Smooth muscle cell (in vitro differentiated cells): Measurements from ENCODE around the gene MDN1. TPM values are rescaled to one million over a fixed set of nuclear protein-coding genes. Genes with fewer than 3 reads are reported as not detected.

Source experiments
- DNase-seq: peaks from one replicate; lab custom pipeline; 2025; ENCODE audit not compliant: unreplicated experiment; lab: John Stamatoyannopoulos, UW
- H2AFZ ChIP-seq: fragments of 200-600 bp; sonication (generic); 2 replicates; pipeline ENCODE4 v1.6.0; 2016; ENCODE audit warnings: antibody characterized with exemption, low read depth, mild to moderate bottlenecking
- H3F3A ChIP-seq: fragments of 200-600 bp; sonication (generic); 2 replicates; pipeline ENCODE4 v1.6.0; 2017; ENCODE audit warnings: antibody characterized with exemption, low read depth
- H3K27ac ChIP-seq: fragments of 200-600 bp; sonication (generic); 2 replicates; pipeline ENCODE4 v1.5.1; 2016; ENCODE audit warnings: low read depth, mild to moderate bottlenecking
- H3K27me3 ChIP-seq: fragments of 200-600 bp; sonication (generic); 2 replicates; pipeline ENCODE4 v1.6.1; 2016; ENCODE audit warnings: low read depth, mild to moderate bottlenecking
- H3K36me3 ChIP-seq: fragments of 200-600 bp; sonication (generic); 2 replicates; pipeline ENCODE4 v1.5.1; 2016; ENCODE audit warnings: low read depth
- H3K4me1 ChIP-seq: fragments of 200-600 bp; sonication (generic); 2 replicates; pipeline ENCODE4 v1.5.1; 2016; ENCODE audit warnings: low read depth
- H3K4me2 ChIP-seq: fragments of 200-600 bp; sonication (generic); 2 replicates; pipeline ENCODE4 v1.6.0; 2016; ENCODE audit warnings: mild to moderate bottlenecking
- H3K4me3 ChIP-seq: fragments of 200-600 bp; sonication (generic); 2 replicates; pipeline ENCODE4 v1.5.1; 2016; ENCODE audit warnings: mild to moderate bottlenecking
- H3K79me2 ChIP-seq: fragments of 200-600 bp; sonication (generic); 2 replicates; pipeline ENCODE4 v1.6.0; 2016; ENCODE audit warnings: low read depth, mild to moderate bottlenecking
- H3K9ac ChIP-seq: fragments of 200-600 bp; sonication (generic); 2 replicates; pipeline ENCODE4 v1.6.0; 2016; ENCODE audit warnings: low read depth
- H3K9me3 ChIP-seq: fragments of 200-600 bp; sonication (generic); replicated peaks from 2 replicates; pipeline ENCODE4 v1.5.1; 2016; ENCODE audit warnings: low read depth
- H4K20me1 ChIP-seq: fragments of 200-600 bp; sonication (generic); 2 replicates; pipeline ENCODE4 v1.6.0; 2016; ENCODE audit warnings: low read depth
- WGBS: methylation state at CpG from one replicate; pipeline ENCODE4 v1.1.7; 2016; ENCODE audit warnings: low lambda C conversion rate; 5-methylcytosine and 5-hydroxymethylcytosine counted together
- polyA plus RNA-seq: library from polyadenylated mRNA; unstranded; fragments of >200 nt; fragmentation: Nextera tagmentation; extraction: Ambion mirVana; gene quantifications from 2 replicates; pipeline ENCODE4 v1.2.1, GENCODE V29; 2016
- total RNA-seq: library from RNA; depleted of rRNA; stranded (reverse); fragments of >200 nt; gene quantifications from 2 replicates; pipeline ENCODE4 v1.2.3, GENCODE V29; 2014
- TF ChIP-seq, protein P1 (sequence below): fragments of 200-600 bp; sonication (generic); IDR thresholded peaks from 2 replicates; pipeline ENCODE4 v1.5.1; 2017; ENCODE audit warnings: borderline replicate concordance, mild to moderate bottlenecking, antibody characterized with exemption; ENCODE audit not compliant: insufficient read depth, poor library complexity, severe bottlenecking

Gene MDN1
- total and polyA plus RNA-seq, 2 experiments from 2014 or later = 6.4 to 16.5 TPM

DNA sequence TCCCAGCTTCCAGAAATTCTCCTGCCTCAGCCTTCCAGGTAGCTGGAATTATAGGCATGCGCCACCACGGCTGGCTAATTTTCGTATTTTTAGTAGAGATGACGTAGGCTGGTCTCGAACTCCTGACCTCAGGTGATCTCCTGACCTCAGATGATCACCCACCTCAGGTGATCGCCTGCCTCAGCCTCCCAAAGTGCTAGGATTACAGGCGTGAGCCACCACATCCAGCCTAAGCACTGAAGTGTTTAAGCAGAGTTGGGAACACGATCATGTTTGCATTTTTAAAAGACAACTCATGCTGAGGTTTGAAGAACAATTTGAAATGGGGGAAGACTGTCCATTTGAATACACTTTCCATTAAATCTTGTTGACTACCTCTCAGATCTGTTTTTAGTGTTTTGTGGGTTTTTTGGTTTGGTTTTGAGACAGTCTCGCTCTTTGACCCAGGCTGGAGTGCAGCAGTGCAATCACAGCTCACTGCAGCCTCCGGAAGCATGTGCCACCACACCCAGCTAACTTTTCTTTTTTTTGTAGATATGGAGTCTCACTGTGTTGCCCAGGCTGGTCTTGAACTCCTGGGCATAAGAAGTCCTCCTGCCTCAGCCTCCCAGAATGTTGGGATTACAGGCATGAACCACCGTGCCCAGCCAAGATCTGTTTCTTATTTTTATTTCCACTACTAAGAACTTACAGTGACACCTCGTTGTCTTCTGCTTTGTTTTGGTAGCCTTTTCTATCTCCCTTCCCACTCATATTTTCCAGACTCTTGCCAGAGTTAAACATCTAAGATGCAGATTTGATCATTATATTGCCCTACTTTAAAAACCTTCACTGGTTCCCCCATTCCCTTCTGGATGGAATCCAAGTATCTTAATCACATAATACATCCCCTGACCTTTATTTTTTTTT, 15.5 kb upstream of the MDN1 start:
- Histone ChIP-seq H2AFZ (no peak overlapping the region), H3K4me1 (peaks cover 11% of the 10 kb centered on the region), H3K9ac (no peak overlapping the region), H3K79me2 (peaks cover 55% of the 10 kb centered on the region), H4K20me1 (peaks cover 13% of the 10 kb centered on the region), H3K4me3 (no peak overlapping the region), H3K27me3 (no peaks in the 10 kb centered on the region), H3K27ac (no peak overlapping the region), H3K36me3 (no peaks in the 10 kb centered on the region), H3F3A (no peaks in the 10 kb centered on the region), H3K4me2 (no peak overlapping the region), H3K9me3 (no peaks in the 10 kb centered on the region)
- no peak for DNase-seq
- TF ChIP-seq, protein P1, sequence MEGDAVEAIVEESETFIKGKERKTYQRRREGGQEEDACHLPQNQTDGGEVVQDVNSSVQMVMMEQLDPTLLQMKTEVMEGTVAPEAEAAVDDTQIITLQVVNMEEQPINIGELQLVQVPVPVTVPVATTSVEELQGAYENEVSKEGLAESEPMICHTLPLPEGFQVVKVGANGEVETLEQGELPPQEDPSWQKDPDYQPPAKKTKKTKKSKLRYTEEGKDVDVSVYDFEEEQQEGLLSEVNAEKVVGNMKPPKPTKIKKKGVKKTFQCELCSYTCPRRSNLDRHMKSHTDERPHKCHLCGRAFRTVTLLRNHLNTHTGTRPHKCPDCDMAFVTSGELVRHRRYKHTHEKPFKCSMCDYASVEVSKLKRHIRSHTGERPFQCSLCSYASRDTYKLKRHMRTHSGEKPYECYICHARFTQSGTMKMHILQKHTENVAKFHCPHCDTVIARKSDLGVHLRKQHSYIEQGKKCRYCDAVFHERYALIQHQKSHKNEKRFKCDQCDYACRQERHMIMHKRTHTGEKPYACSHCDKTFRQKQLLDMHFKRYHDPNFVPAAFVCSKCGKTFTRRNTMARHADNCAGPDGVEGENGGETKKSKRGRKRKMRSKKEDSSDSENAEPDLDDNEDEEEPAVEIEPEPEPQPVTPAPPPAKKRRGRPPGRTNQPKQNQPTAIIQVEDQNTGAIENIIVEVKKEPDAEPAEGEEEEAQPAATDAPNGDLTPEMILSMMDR = no peak
- WGBS = 93% methylated on average over 12 of the region's 12 CpGs

GRCh38 chr6:89830170-89830809, 10.7 kb upstream of the MDN1 start:
- TF ChIP-seq, protein P1 = no peak
- DNase-seq = no peak
- H3K27me3 ChIP-seq = no peaks in the 10 kb centered on the region
- peaks cover 15% of the 10 kb centered on the region for H3K4me1 ChIP-seq
- peak overlapping the region; percentile 97 for H3K4me2 ChIP-seq
- peak overlapping the region; percentile 80 for H2AFZ ChIP-seq
- no peaks in the 10 kb centered on the region for H3K36me3 ChIP-seq
- H3K27ac ChIP-seq = no peak overlapping the region
- peaks cover 25% of the 10 kb centered on the region for H3K79me2 ChIP-seq
- 9% methylated on average over 15 of the region's 15 CpGs for WGBS
- peak overlapping the region; percentile 90 for H3K4me3 ChIP-seq
- peak overlapping the region; percentile 70 for H3K9ac ChIP-seq
- no peaks in the 10 kb centered on the region for H3F3A ChIP-seq
- H3K9me3 ChIP-seq = no peaks in the 10 kb centered on the region
- no peaks in the 10 kb centered on the region for H4K20me1 ChIP-seq

- 1% methylated on average over 33 of the region's 41 CpGs for WGBS
- peaks cover 15% of the 10 kb centered on the region for H3K4me1 ChIP-seq
Measured at GRCh38 chr6:89829472-89830169, 10.0 kb upstream of the MDN1 start, which contains the start of gene CASP8AP2. TSS of gene CASP8AP2 (plus strand) at chr6:89829880.

More at GRCh38 chr6:89829472-89830169, 10.0 kb upstream of the MDN1 start, which contains the start of gene CASP8AP2:
- Histone ChIP-seq H2AFZ (peak within 1 kb of the TSS; percentile 98), H3F3A (no peaks in the 10 kb centered on the region), H3K27ac (peak within 1 kb of the TSS; percentile 34), H3K9ac (peak within 1 kb of the TSS; percentile 70), H4K20me1 (no peaks in the 10 kb centered on the region), H3K4me2 (peak within 1 kb of the TSS; percentile 97), H3K9me3 (no peaks in the 10 kb centered on the region), H3K27me3 (no peaks in the 10 kb centered on the region), H3K36me3 (no peaks in the 10 kb centered on the region), H3K79me2 (peaks cover 19% of the 10 kb centered on the region), H3K4me3 (peak within 1 kb of the TSS; percentile 90)
- TF ChIP-seq, protein P1 = no peak
- peak; percentile 68 for DNase-seq
